WERI-Rb-1 (cell line): ENCODE data around the gene FAS.
"Not testable (repeated sequence)": the region's sequence is repeated elsewhere in the genome, so short reads cannot be mapped to it uniquely, and the experiment has no call there.

Experiments
- DNase-seq: peaks from one replicate; pipeline ENCODE4 v3.0.0-alpha.2; 2020
- H3K27ac ChIP-seq: fragments of 250-450 bp; sonication (Bioruptor Pico); 2 replicates; pipeline ENCODE4 v1.5.1; 2020; ENCODE audit warnings: mild to moderate bottlenecking, moderate library complexity
- H3K27me3 ChIP-seq: fragments of 250-450 bp; sonication (Bioruptor Pico); 2 replicates; pipeline ENCODE4 v1.5.1; 2021; ENCODE audit warnings: mild to moderate bottlenecking, low read depth, moderate library complexity; ENCODE audit not compliant: insufficient read depth, severe bottlenecking
- H3K36me3 ChIP-seq: fragments of 250-450 bp; sonication (Bioruptor Pico); 2 replicates; pipeline ENCODE4 v1.5.1; 2020; ENCODE audit warnings: mild to moderate bottlenecking, moderate library complexity
- H3K4me3 ChIP-seq: 2 replicates; pipeline ENCODE4 v1.5.1; 2011; ENCODE audit warnings: low read depth, mild to moderate bottlenecking, control low read depth, low read length
- H3K9me3 ChIP-seq: fragments of 250-450 bp; sonication (Bioruptor Pico); 2 replicates; pipeline ENCODE4 v1.5.1; 2021; ENCODE audit warnings: mild to moderate bottlenecking, moderate library complexity; ENCODE audit not compliant: severe bottlenecking
- CTCF ChIP-seq: IDR thresholded peaks from 2 replicates; pipeline ENCODE4 v1.5.1; 2011; ENCODE audit warnings: low read depth, mild to moderate bottlenecking, control low read depth, inconsistent platforms, low read length

The FAS gene

DNA sequence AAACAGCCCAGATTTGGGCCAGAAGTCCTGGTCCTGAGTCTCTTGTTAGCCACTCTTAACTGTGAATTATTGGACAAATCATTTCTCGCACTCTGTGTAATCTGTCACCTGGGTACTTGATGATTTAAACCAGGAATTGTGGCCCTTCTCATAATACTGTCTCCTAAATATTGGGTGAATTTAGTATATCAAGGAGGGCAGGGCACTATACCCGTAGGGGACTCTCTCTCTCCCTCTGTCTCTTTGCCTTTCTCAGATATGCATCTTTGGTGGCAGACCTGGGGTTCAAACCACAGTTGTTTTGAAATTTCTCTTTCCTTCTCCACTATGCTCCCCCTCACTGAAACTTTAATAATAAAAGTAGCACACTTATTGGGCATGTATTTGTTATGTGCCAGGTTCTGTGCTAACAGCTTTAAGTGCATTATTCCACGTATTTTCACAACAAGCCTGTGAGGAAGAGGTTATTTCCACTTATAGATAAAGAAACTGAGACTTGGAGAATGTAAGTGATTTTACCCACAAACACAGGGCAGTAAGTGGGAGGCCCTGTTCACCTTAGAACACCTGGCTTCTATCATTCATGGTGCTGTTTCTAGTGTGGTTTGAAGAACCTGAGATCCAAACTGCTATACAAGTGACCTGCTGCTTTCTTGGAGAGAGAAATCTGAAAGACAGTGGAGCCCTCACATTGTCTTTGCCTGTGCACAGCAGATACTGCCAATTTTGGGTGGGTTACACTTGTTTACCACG is 11.8 kb downstream of the FAS start:
- no peak for DNase-seq
- no peak overlapping the region for H3K27ac ChIP-seq
- no peaks in the 10 kb centered on the region for H3K9me3 ChIP-seq
- H3K4me3 ChIP-seq = no peak overlapping the region
- no peaks in the 10 kb centered on the region for H3K27me3 ChIP-seq
- TF ChIP-seq CTCF = no peak
- H3K36me3 ChIP-seq = no peaks in the 10 kb centered on the region

DNA sequence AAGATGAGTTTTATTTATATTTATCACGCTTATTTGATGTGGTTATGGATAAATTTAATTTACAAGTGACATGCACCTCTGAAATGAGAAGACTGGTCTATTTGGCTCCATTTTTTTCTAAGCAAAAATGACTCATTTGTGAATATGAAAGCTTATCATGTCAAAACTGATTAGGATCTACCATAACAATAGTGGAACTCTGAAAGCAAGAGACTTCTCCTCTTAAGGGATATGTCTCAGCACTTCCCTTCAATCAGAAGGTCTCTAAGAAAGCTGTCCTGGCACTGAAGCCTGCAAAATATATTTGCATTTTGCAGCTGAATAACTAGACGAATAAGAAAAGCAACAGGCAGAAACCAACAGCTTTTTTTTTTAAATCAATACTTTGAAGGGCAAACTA is 12.7 kb downstream of the FAS start:
- no peak for TF ChIP-seq CTCF
- no peaks in the 10 kb centered on the region for H3K36me3 ChIP-seq
- no peaks in the 10 kb centered on the region for H3K9me3 ChIP-seq
- no peak overlapping the region for H3K27ac ChIP-seq
- H3K27me3 ChIP-seq = no peaks in the 10 kb centered on the region
- no peak overlapping the region for H3K4me3 ChIP-seq
- no peak for DNase-seq

GRCh38 chr10:89007129-89007893 is 16.7 kb downstream of the FAS start:
- no peaks in the 10 kb centered on the region; the same call in 1 of the 2 replicates for H3K36me3 ChIP-seq
- H3K4me3 ChIP-seq = no peak overlapping the region
- no peaks in the 10 kb centered on the region for H3K9me3 ChIP-seq
- no peak for TF ChIP-seq CTCF
- H3K27me3 ChIP-seq = no peaks in the 10 kb centered on the region
- H3K27ac ChIP-seq = no peak overlapping the region
- no peak for DNase-seq

- H3K9me3 ChIP-seq, H3K27ac ChIP-seq, DNase-seq, H3K36me3 ChIP-seq, H3K4me3 ChIP-seq, H3K27me3 ChIP-seq: not testable (repeated sequence)
Measured at GRCh38 chr10:89018700-89019346, 28.2 kb downstream of the FAS start.

- Histone ChIP-seq H3K27ac (no peak overlapping the region), H3K36me3 (no peaks in the 10 kb centered on the region), H3K27me3 (no peaks in the 10 kb centered on the region), H3K4me3 (no peak overlapping the region), H3K9me3 (peaks cover 8% of the 10 kb centered on the region)
- TF ChIP-seq CTCF = no peak
- DNase-seq = no peak
Measured at GRCh38 chr10:89019569-89020327, 29.1 kb downstream of the FAS start.

GRCh38 chr10:89021526-89021925 is 30.9 kb downstream of the FAS start:
- DNase-seq, H3K27me3 ChIP-seq, H3K9me3 ChIP-seq: not testable (repeated sequence)

More at GRCh38 chr10:89021526-89021925, 30.9 kb downstream of the FAS start:
- not testable (repeated sequence) for H3K4me3 ChIP-seq, H3K36me3 ChIP-seq, H3K27ac ChIP-seq
